HG03060 (cell line): ENCODE measurements around the gene ZFX.
"Not testable (repeated sequence)": the region's sequence is repeated elsewhere in the genome, so short reads cannot be mapped to it uniquely, and the experiment has no call there.

Experiments
- ATAC-seq: cut with Tn5 transposase; IDR thresholded peaks from one replicate; pipeline ENCODE4 v1.9.1; 2021; ENCODE audit warnings: low read depth, moderate number of reproducible peaks; ENCODE audit not compliant: unreplicated experiment

ZFX gene

DNA sequence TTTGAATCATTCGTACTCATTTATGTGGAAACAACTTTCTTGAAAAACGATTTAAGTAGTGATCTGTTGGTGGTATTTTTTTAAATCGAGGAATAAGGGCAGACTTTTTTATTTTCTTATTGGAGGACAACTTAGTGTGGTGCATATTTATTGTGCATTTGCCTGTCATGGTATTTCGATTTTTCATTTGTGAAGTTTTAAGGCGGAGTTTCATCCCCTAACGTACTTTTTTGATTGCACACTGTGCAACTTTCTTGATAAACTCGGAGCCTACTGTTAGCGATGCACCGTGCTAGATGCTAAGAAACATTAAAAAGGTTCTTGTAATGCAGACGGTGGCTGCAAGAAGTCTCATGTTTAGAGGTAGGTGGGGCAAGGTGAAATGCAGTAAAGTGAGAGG, 1.4 kb downstream of the ZFX start:
- ATAC-seq = no peak

DNA sequence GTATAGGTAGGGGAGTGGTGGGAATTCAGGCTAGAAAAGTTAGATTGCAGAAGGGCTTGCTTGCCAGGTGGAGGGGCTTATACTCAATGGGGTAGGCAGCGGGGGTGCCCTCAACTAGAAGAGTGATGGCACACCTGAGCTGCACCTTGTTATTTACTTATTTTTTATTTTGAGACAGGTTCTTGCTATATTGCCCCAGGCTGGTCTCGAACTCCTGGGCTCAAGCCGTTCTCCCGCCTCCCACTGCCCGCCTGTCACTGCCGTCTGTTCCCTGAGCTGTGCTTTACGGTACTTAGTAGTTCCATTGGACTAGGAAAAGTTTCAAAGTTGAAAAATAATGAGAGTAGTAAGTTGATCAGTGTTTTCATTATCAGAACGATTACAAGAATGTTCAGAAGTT, 2.0 kb downstream of the ZFX start:
- ATAC-seq = no peak

DNA sequence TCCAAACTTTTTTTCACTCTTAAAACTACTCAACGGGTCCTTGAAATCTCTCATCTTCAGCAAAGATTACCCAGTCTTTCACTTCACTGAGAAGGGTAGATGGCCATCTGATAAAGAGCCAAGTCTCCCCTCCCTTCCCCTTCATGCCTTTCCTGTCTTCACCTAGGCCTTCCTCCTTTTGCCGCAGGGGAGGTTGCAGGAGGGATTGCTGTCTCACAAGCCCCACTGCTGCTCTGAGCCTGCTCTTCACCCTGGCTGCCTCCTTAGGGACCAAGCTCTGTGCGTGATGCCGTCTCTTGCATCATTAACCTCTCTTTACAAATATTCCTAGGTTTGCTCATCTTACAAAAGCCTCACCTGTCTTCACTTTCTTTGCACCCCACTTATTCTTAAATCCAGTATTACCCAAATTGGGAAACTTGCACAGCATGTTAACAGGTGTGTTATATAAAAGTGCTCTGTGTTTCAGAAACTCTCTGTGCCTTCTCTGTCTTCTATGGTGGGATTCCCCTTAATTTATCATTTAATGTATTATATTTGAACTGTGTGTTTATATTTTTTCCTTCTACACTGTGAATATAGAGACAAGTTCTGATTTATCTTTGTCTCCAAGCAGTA, 3.8 kb downstream of the ZFX start:
- ATAC-seq = no peak

DNA sequence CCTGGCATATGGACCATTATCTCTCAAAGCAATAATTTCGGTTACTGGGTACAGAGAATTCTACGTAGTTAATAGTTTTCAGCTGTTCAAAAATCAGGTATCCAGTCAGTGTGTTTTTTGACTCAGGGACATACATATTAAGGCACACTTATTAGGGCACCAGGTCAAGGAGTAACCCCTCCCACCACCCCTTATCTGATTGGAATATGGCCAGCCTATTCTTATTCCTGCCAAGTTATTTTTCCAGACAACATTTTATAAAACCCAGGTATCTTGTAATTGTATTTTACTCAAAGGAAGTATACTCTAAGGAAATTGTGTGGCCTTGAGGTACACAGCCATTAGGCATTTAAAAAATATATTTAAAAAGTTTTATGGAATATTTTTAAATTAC, 4.3 kb downstream of the ZFX start:
- ATAC-seq = no peak

DNA sequence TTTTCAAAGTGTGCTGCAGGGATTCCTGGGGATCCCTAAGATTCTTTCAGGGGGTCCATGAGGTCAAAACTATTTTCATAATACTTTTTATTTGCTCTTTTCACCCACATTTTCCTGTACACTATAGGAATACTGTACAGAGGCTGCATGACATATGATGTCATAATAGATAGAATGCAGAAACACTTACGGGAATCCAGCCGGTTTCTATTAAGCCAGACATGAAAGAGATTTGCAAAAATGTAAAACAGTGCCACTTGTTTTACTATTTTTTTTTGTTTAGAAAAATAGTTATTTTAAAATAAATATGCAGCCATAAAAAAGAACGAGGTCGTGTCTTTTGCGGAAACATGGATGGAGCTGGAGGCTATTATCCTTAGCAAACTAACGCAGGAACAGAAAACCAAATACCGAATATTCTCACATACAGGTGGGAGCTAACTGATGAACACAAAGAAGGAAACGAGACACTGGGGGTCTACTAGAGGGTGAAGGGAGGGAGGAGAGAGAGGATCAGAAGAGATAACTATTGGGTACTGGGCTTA, 5.0 kb downstream of the ZFX start:
- no peak for ATAC-seq

DNA sequence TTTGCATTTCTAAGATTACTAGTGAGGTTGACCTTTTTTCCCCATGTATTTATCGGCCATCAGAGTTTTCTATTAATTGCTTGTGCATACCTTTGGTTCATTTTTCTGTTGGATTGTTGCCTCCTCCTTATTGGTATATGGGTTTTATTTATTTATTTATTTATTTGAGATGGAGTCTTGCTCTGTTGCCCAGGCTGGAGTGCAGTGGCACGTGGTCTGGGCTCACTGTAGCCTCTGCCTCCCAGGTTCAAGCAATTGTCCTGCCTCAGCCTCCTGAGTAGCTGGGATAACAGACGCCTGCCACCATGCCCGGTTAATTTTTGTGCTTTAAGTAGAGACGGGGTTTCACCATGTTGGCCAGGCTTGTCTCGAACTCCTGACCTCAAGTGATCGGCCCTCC, 6.2 kb downstream of the ZFX start:
- not testable (repeated sequence) for ATAC-seq

DNA sequence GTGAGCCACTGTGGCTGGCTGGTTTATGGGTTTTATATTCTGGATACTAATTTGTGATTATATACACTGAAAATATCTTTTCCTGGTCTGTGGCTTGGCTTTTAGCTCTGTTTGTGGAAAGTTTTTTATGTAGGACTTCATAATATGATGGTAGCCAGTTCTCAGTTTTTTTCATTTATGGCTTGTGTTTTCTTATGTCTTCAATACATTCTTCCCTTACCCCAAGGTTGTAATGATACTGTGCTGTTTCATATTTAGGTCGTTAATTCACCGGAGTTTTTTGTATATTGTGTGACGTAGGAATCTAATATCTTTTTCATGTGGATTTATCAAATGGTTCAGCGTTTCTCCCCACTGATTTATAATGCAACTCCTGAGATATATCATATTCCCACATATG, 6.6 kb downstream of the ZFX start:
- no peak for ATAC-seq

DNA sequence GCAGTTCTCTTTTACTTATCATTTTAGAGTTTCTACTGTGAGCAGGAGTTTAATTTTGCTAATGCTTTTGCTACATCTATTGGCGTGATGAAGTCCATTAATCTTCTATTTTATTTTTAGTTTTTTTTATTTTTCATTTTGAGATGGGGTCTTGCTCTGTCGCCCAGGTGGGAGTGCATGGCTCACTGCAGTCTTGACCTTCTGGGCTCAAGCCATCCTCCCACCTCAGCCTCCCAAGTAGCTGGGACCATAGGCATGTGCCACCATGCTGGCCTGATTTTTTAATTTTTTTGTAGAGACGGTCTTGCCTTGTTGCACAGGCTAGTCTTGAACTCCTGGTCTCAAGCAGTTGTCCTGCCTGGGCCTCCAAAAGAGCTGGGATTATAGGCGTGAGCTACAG, 9.4 kb downstream of the ZFX start:
- no peak for ATAC-seq

DNA sequence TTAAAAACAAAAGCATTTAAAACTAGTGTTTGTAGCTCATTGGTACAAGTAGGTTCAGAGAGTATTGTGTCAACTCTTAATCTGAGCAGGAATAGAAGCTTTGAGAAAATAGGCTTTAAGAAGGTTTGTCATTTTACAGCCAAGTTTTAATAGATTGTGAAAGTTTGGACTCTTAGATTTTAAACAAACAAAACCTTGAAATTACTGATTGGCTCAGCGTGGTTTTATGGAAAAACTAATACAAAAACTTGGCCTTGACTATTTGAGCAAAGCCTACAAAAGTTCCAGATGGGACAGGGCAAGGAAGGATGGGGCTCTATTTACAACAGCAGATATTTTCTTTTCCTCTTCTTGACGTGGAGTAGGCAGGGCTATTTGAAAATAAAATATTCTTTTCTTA, 16.5 kb downstream of the ZFX start:
- ATAC-seq = no peak

DNA sequence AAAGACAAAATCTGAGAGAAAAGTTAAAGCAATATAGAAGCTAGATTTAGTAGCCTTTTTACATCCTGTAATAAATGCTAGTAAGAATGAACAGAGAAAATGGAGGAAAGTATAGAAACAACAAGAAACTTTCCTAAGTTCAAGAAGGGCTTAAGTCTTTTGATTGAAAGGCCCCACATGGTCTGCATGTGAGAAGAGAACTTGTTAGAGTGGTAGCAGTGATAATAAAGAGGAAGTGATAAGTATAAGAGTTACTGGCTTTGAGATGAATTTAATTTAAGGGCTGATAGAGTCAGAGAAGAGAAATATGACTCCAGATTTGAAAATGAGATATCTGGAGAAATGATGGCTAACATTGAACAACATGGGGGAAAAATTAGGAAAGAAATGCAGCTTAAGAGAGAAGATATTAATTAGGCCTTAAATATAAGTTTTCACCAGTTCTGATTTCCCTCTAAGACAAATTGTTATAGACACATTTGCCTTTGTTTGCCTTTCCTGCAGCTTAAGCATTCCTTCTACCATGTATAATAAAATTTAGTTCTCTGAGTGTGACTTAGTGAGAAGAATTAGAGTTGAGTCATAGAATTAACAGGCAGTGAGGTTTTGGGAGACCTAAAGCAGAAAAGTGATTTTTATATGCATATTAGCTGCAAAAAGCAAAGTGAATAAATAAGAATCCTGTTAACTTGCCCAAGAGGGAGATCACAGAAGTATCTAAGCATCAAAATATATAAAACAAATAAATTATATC, 18.4 kb downstream of the ZFX start:
- ATAC-seq = no peak

DNA sequence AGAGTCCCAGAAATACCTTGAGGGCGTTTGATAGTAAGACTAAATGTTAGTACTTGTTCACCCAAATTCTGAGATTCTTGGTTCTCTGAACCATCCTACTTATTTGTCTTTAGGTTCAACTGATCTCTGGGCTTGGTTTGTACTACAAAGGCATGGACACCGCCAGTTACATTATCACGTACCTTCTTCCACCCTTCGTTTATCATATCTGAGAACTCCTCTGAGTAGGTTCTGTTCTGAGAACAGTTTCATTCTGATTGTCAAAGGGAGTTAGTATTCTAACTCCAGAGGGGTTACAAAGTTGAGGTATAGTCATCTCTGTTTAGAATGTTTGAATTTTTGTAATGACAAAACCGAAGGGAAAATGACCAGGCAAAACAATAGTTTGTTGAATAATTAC, 19.3 kb downstream of the ZFX start:
- peak; percentile 47 for ATAC-seq

DNA sequence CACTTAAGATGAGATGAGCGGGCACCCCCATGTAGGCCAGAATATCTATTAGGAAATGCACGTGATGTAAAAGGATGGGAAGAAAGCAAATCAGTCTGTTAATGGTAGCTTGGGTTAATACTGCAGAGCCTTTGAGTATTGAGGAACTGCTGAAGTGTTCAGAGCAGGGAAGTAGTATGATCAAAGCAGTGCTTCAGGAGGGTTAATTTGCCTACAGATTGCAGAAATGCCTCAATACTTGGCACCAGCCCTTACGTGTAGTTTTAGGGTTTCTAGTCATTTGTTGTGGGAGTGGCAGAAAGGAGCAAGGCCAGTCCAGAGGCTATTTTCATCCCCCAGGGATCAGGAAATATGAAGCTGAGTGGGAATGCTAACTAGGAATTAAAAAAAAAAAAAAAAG, 19.7 kb downstream of the ZFX start:
- ATAC-seq = peak; percentile 39

DNA sequence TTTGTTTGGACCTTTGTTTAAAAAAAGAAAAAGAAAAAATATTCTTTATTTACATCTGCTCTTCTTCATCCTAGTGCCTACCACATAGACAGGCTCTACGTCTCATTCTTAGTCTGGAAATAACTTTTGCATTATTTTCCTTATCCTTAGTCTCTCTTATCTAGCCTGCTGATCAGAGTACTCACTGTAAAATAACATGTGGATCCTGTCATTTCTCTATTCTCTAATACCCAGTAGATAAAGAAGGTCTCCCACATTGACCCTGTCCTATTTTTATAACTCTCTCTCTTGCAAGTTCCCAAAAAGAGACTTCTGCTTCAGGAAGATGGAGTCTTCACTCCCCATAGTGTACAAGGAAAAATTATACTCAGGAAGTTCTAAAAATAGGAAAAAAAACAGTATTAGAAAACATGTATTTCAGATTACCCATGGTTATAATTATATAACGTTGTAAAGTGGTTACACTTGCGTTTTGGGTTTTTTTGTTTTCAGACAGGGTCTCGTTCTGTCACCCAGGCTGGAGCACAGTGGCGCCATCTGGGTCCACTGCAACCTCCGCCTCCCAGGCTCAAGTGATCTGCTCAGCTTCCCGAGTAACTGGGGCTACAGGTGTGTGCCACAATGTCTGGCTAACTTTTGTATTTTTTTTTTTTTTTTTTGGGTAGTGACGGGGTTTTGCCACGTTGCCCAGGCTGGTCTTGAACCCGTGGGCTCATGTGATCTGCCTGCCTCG, 23.8 kb downstream of the ZFX start:
- ATAC-seq = no peak

DNA sequence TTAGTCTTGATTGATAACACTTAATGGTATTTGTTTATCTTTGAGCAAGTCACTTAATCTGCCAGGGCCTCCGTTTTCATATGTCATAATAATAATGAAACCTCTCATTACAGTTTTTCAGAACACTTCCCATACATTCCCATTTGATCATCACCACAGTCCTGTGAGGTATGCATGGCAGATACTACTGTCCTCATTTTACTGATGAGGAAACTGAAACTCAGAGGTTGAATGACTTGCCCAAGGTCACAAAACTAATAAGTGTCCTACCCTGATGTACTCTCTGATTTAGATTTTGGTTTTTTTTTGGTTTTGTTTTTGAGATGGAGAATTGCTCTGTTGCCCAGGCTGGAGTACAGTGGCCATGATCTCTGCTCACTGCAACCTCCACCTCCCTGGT, 25.7 kb downstream of the ZFX start:
- ATAC-seq = no peak

DNA sequence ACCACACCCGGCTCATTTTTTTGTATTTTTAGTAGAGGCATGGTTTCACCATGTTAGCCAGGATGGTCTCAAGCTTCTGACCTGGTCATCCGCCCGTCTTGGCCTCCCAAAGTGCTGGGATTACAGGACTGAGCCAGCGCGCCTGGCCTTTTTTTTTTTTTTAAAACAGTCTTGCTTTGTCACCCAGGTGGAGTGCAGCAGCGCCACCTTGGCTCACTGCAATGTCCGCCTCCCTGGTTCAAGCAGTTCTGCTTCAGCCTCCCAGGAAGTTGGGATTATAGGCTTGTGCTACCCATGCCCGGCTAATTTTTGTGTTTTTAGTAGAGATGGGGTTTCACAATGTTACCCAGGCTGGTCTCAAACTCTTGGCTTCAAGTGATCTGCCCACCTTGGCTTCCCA, 28.9 kb downstream of the ZFX start:
- ATAC-seq = no peak

DNA sequence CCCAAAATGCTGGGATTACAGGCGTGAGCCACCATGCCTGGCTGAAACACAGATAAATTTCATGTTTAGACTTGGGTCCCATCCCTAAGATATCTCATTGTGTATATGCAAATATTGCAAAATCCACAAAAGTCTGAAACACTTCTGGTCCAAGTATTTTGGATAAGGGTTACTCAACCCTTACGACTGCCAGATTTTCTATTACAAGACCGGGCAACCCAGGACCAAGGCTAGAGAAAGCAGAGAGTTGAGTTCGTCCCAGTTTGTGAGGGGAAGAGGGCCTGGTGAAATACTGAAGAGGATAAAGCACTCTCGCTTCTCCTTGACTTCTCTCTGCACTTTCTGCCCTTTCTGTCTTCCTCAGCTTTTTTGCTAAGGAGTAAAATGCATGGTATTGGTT, 34.5 kb downstream of the ZFX start:
- ATAC-seq = no peak

DNA sequence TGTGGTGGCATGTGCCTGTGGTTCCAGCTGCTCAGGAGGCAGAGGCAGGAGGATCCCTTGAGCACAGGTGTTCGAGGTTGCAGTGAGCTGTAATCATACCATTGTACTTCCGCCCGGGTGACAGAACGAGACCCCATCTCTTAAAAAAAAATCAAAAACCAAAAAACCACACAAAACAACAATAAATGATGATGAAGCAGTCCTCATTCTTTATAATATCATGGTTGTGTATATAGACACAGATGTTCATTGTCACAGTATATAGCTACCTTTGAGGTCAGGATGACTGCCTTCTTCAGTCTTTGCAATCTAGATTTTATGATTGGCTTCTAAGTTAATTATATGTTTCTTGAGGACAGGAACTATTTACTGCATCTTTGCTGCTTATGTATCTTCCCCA, 37.0 kb downstream of the ZFX start:
- no peak for ATAC-seq

DNA sequence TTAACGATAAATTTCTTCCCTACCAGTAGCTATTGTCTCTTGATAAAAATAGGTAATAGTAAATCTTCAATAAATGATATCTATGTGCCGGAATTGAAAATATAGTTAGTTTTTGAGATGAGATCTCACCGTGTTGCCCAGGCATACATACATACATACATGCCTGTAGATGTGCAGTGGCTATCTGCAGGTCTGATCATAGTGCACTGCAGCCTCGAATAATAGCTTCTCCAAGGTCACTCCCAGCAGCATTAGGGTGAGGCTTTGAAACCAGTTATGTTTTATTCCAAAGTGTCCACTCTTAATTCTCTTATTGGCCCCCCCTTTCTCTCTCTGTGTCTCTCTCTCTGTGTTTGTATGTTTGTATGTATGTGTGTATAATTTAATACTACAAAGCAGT, 37.5 kb downstream of the ZFX start:
- no peak for ATAC-seq

DNA sequence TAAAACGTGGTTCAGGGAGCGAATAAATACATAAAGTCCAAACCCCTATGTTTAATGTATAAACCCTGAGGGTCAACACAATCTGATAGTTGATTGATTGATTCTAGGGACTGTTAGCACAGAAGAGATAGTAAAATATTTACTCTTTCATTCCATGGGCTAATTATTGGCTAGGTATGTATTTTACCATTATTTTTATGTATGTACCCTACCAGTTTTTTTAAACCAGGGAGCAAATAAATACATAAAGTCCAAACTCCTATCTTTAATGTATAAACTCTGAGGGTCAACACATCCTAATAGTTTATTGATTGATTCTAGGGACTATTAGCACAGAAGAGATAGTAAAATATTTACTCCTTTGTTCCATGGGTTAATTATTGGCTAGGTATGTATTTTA, 40.0 kb downstream of the ZFX start:
- no peak for ATAC-seq

DNA sequence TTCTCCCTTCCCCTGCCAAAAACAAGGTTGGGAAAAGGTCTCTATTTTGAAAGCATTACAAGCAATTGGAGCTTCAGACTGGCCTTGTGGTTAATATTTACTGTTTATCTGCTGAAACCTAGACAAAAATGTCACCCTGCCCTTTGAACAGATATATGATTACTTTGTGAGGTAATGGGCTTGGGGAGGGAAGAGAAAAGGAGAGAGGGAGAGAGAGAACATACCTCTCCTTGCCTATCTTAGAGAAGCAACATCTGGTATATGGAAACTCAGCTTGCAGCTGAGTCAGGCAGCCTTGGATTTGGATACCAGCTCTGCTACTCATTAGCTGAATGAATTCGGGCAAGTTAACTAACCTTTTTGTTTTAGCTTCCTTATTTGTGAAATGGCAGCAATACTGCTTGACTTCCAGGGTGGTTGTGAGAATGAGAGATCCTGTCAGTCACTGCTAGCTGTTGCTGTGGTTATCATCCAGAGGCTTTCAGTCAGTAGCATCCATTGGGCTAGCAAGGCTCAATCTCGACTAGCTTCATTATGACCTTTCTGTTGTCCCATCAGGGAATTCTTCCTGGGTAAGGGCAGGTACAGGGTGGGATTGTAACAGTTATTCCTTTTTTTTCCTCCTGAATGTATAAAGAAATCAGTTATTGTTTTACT, 41.1 kb downstream of the ZFX start:
- ATAC-seq = no peak

DNA sequence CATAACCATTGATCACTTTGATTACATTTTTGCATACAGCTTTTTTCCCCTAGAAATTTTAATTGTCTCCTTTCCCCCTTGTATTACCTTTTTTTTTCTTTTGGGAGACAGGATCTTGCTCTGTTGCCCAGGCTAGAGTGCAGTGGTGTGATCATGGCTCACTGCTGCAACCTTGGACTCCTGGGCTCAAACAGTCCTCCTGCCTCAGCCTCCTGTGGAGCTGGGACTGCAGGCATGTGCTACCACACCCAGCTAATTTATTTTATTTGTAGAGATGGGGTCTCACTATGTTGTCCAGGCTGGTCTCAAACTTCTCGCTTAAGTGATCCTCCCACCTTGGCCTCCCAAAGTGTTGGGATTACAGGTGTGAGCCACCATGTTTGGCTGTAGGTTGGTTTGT, 47.0 kb downstream of the ZFX start:
- ATAC-seq = no peak
